Esophagus squamous epithelium (tissue), 4 donors: ENCODE measurements around the gene PCCA.

Experiments
- CTCF ChIP-seq, 6 experiments: fragments of 450-650 bp in 4 of 6; fragments of 200-600 bp in 2 of 6; sonication (generic) in 2 of 6; IDR thresholded peaks; one replicate each; pipeline ENCODE4 v1.5.1; 2016 to 2019; ENCODE audit warnings: antibody characterized with exemption in 6 of 6, mild to moderate bottlenecking in 4 of 6, moderate library complexity in 4 of 6
- POLR2A ChIP-seq, 4 donors: fragments of 450-650 bp; IDR thresholded peaks; one replicate each; pipeline ENCODE4 v1.6.1; 2017; ENCODE audit warnings: antibody characterized with exemption in 4 of 4, mild to moderate bottlenecking in 4 of 4, moderate library complexity in 3 of 4

- TF ChIP-seq CTCF (IDR thresholded peaks at IDR 0.05), result no peak
- TF ChIP-seq POLR2A (IDR thresholded peaks at IDR 0.05), result no peak
Observed at GRCh38 chr13:100388923-100389322, 300.0 kb downstream of the PCCA start.
